Measurements from ENCODE around the gene HELZ. TPM values are rescaled to one million over a fixed set of nuclear protein-coding genes. Genes with fewer than 3 reads are reported as not detected.
A peak's percentile ranks its signal among the peaks of the same experiment; 100 is the strongest.

Gene HELZ
- total and polyA plus RNA-seq, 4 donors: 5.5 to 175 (median 27.8) TPM

- Histone ChIP-seq H3K4me3 (no peak overlapping the region), H3K27ac (ENCODE audit: low read depth in 1 of 2, low read length in 1 of 2) (no peak overlapping the region), H3K9ac (ENCODE audit: insufficient read depth in 1 of 2, low read length in 2 of 2) (no peak overlapping the region), H3K36me3 (ENCODE audit: control insufficient read depth in 4 of 4, insufficient read depth in 4 of 4, low read length in 4 of 4) (peaks cover 3 to 23% (median 10%) of the 10 kb centered on the region in 4 donors), H3K9me3 (ENCODE audit: control insufficient read depth in 4 of 4, insufficient read depth in 3 of 4, low read length in 3 of 4) (no peaks in the 10 kb centered on the region), H3K4me1 (ENCODE audit: control insufficient read depth in 5 of 5, insufficient read depth in 5 of 5, low read length in 5 of 5) (peaks cover 6 to 11% (median 7%) of the 10 kb centered on the region in 5 donors), H3K27me3 (ENCODE audit: control insufficient read depth in 3 of 3, insufficient read depth in 3 of 3, low read length in 2 of 3) (no peaks in the 10 kb centered on the region)
- ATAC-seq (ENCODE audit: insufficient read depth, low FRiP score) (no peak), DNase-seq (peak; percentile 41 to 87 (median 84))
- TF ChIP-seq, protein P1, sequence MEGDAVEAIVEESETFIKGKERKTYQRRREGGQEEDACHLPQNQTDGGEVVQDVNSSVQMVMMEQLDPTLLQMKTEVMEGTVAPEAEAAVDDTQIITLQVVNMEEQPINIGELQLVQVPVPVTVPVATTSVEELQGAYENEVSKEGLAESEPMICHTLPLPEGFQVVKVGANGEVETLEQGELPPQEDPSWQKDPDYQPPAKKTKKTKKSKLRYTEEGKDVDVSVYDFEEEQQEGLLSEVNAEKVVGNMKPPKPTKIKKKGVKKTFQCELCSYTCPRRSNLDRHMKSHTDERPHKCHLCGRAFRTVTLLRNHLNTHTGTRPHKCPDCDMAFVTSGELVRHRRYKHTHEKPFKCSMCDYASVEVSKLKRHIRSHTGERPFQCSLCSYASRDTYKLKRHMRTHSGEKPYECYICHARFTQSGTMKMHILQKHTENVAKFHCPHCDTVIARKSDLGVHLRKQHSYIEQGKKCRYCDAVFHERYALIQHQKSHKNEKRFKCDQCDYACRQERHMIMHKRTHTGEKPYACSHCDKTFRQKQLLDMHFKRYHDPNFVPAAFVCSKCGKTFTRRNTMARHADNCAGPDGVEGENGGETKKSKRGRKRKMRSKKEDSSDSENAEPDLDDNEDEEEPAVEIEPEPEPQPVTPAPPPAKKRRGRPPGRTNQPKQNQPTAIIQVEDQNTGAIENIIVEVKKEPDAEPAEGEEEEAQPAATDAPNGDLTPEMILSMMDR (IDR thresholded peaks at IDR 0.05; ENCODE audit: control extremely low read depth, extremely low read depth): peak; percentile 15
- 84 to 89% methylated on average over 5 of the region's 5 CpGs for WGBS, 2 donors
Measured at GRCh38 chr17:67221062-67221998, 23.7 kb downstream of the HELZ start.

DNA sequence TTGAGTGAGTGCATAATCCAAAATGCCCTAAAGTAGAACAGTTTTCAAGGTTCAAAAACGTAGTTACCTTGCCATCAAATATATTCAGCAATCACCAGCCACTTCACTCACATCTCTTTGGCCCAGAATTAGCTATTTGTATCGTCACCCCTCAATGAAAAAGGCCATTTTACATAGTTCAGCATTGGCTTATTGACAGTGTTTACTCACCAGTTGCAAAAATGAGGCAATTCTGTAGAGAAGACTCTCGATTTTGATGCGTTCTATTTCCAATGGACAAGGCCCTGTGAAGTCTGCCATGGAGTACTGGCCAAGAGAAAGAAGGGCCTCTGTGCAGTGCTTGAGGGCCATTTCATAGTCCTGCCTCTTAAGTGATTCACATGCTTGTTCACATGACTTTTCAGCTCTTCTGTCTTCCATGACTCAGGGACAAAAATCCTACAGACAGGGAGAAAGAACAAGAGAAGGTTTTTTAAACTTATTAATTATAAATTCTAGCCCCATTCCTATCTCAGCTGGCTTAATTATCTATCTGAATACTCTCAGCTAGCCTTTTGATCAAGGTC lies 26.5 kb downstream of the HELZ start:
- Histone ChIP-seq H3K9ac (ENCODE audit: insufficient read depth in 1 of 2, low read length in 2 of 2) (no peak overlapping the region), H3K4me3 (no peak overlapping the region), H3K27me3 (ENCODE audit: control insufficient read depth in 3 of 3, insufficient read depth in 3 of 3, low read length in 2 of 3) (no peaks in the 10 kb centered on the region), H3K4me1 (ENCODE audit: control insufficient read depth in 5 of 5, insufficient read depth in 5 of 5, low read length in 5 of 5) (peaks cover 6 to 13% (median 10%) of the 10 kb centered on the region in 5 donors), H3K36me3 (ENCODE audit: control insufficient read depth in 4 of 4, insufficient read depth in 4 of 4, low read length in 4 of 4) (peaks cover 3 to 25% (median 12%) of the 10 kb centered on the region in 4 donors), H3K27ac (ENCODE audit: low read depth in 1 of 2, low read length in 1 of 2) (no peak overlapping the region), H3K9me3 (ENCODE audit: control insufficient read depth in 4 of 4, insufficient read depth in 3 of 4, low read length in 3 of 4) (no peaks in the 10 kb centered on the region)
- DNase-seq (no peak), ATAC-seq (ENCODE audit: insufficient read depth, low FRiP score) (no peak)
- WGBS, 2 donors: 93 to 96% methylated on average over 4 of the region's 4 CpGs
- TF ChIP-seq, protein P1 (IDR thresholded peaks at IDR 0.05; ENCODE audit: control extremely low read depth, extremely low read depth): no peak

- Histone ChIP-seq H3K9me3 (ENCODE audit: control insufficient read depth in 4 of 4, insufficient read depth in 3 of 4, low read length in 3 of 4) (no peaks in the 10 kb centered on the region), H3K36me3 (ENCODE audit: control insufficient read depth in 4 of 4, insufficient read depth in 4 of 4, low read length in 4 of 4) (peaks cover 3 to 22% (median 11%) of the 10 kb centered on the region in 4 donors), H3K4me1 (ENCODE audit: control insufficient read depth in 5 of 5, insufficient read depth in 5 of 5, low read length in 5 of 5) (peaks cover 10 to 14% (median 11%) of the 10 kb centered on the region in 5 donors), H3K27ac (ENCODE audit: low read depth in 1 of 2, low read length in 1 of 2) (no peak overlapping the region), H3K27me3 (ENCODE audit: control insufficient read depth in 3 of 3, insufficient read depth in 3 of 3, low read length in 2 of 3) (no peaks in the 10 kb centered on the region), H3K4me3 (no peak overlapping the region), H3K9ac (ENCODE audit: insufficient read depth in 1 of 2, low read length in 2 of 2) (no peak overlapping the region)
- ATAC-seq (ENCODE audit: insufficient read depth, low FRiP score) (no peak), DNase-seq (no peak)
- TF ChIP-seq, protein P1 (IDR thresholded peaks at IDR 0.05; ENCODE audit: control extremely low read depth, extremely low read depth): no peak
- WGBS, 2 donors: 94 to 96% methylated on average over 4 of the region's 4 CpGs
Measured at GRCh38 chr17:67217446-67217845, 27.6 kb downstream of the HELZ start.

Measured in lung (tissue), 12 donors.